ENCODE data around the gene SLC39A9. TPM values are rescaled to one million over a fixed set of nuclear protein-coding genes. Genes with fewer than 3 reads are reported as not detected.

The SLC39A9 gene
- total and polyA plus RNA-seq, 10 donors, result 11.8 to 55.8 (median 46.2) TPM

GRCh38 chr14:69368381-69368780 lies 30.1 kb upstream of the SLC39A9 start:
- TF ChIP-seq POLR2AphosphoS5 (IDR thresholded peaks at IDR 0.05), result no peak
- TF ChIP-seq POLR2A (IDR thresholded peaks at IDR 0.05), result no peak
- no peak for TF ChIP-seq CTCF (IDR thresholded peaks at IDR 0.05 in 8 of 11, conservative IDR thresholded peaks at IDR 0.05 in 3 of 11)
- intact Hi-C loops (cut with DNase I; ENCODE audit: low total_unique reads), result loop anchor here (10.0 kb wide), 1 partner anchor 124 kb away; no protein-coding TSS in a partner anchor
- no peak for DNase-seq
- no peaks in the 10 kb centered on the region for H3K4me1 ChIP-seq
- WGBS, 5 donors, result 75 to 92% (median 86%) methylated on average over 1 of the region's 1 CpG
- no peak overlapping the region for H3K4me3 ChIP-seq
- H3K9me3 ChIP-seq, result no peaks in the 10 kb centered on the region
- peaks cover 0 to 8% (median 0%) of the 10 kb centered on the region in 6 donors for H3K36me3 ChIP-seq
- H3K27me3 ChIP-seq (replicated peaks in 1 of 7), result no peaks in the 10 kb centered on the region
- H3K27ac ChIP-seq, result no peak overlapping the region

- intact Hi-C loops (cut with DNase I; ENCODE audit: low total_unique reads), result no loop called here
- Histone ChIP-seq H3K4me3 (no peak overlapping the region), H3K36me3 (peaks cover 0 to 16% (median under 1%) of the 10 kb centered on the region in 6 donors), H3K27ac (no peak overlapping the region), H3K9me3 (peaks cover 0 to 2% (median under 1%) of the 10 kb centered on the region in 8 donors), H3K27me3 (replicated peaks in 1 of 7) (no peaks in the 10 kb centered on the region), H3K4me1 (no peaks in the 10 kb centered on the region)
- DNase-seq, result no peak
- 75 to 82% (median 79%) methylated on average over 3 to 5 of the region's 5 CpGs for WGBS, 5 donors
- TF ChIP-seq POLR2AphosphoS5 (IDR thresholded peaks at IDR 0.05) (no peak), POLR2A (IDR thresholded peaks at IDR 0.05) (no peak), CTCF (IDR thresholded peaks at IDR 0.05 in 8 of 11, conservative IDR thresholded peaks at IDR 0.05 in 3 of 11) (no peak)
Observed at GRCh38 chr14:69370061-69370460, 28.4 kb upstream of the SLC39A9 start.

GRCh38 chr14:69372146-69372545 lies 26.3 kb upstream of the SLC39A9 start:
- TF ChIP-seq CTCF (IDR thresholded peaks at IDR 0.05 in 8 of 11, conservative IDR thresholded peaks at IDR 0.05 in 3 of 11) (no peak), POLR2A (IDR thresholded peaks at IDR 0.05) (no peak), POLR2AphosphoS5 (IDR thresholded peaks at IDR 0.05) (no peak)
- Histone ChIP-seq H3K27ac (no peak overlapping the region), H3K4me3 (no peak overlapping the region), H3K4me1 (peaks cover 0 to 2% (median 0%) of the 10 kb centered on the region in 6 donors), H3K27me3 (replicated peaks in 1 of 7) (no peaks in the 10 kb centered on the region), H3K9me3 (peaks cover 0 to 13% (median 3%) of the 10 kb centered on the region in 8 donors), H3K36me3 (peaks cover 0 to 37% (median 17%) of the 10 kb centered on the region in 6 donors)
- intact Hi-C loops (cut with DNase I; ENCODE audit: low total_unique reads), result no loop called here
- WGBS, 5 donors, result 95 to 100% (median 96%) methylated on average over 3 of the region's 3 CpGs
- DNase-seq, result no peak

- Histone ChIP-seq H3K4me1 (peaks cover 0 to 2% (median 0%) of the 10 kb centered on the region in 6 donors), H3K27me3 (replicated peaks in 1 of 7) (no peaks in the 10 kb centered on the region), H3K36me3 (peaks cover 0 to 45% (median 21%) of the 10 kb centered on the region in 6 donors), H3K27ac (no peak overlapping the region), H3K4me3 (no peak overlapping the region), H3K9me3 (peaks cover 0 to 13% (median 3%) of the 10 kb centered on the region in 8 donors)
- WGBS, 5 donors, result 0 to 93% (median 46%) methylated on average over 1 of the region's 1 CpG
- DNase-seq, result no peak
- intact Hi-C loops (cut with DNase I; ENCODE audit: low total_unique reads), result no loop called here
- TF ChIP-seq POLR2AphosphoS5 (IDR thresholded peaks at IDR 0.05), result no peak
- no peak for TF ChIP-seq CTCF (IDR thresholded peaks at IDR 0.05 in 8 of 11, conservative IDR thresholded peaks at IDR 0.05 in 3 of 11)
- no peak for TF ChIP-seq POLR2A (IDR thresholded peaks at IDR 0.05)
Observed at GRCh38 chr14:69373104-69373503, 25.4 kb upstream of the SLC39A9 start.
